IPS DF 6.9 (cell line): ENCODE results near the gene CACNB1.

Source experiments
- DNase-seq: peaks from one replicate; pipeline ENCODE4 v3.0.0-alpha.2; 2013; ENCODE audit warnings: low read depth, low spot score
- H3K27ac ChIP-seq: one replicate; pipeline ENCODE4 v1.5.1; 2013; ENCODE audit warnings: low read length, control low read depth
- H3K27me3 ChIP-seq: 2 replicates; pipeline ENCODE4 v1.6.1; 2013; ENCODE audit warnings: mild to moderate bottlenecking, low read length; ENCODE audit not compliant: control insufficient read depth, insufficient read depth
- H3K36me3 ChIP-seq: 2 replicates; pipeline ENCODE4 v1.6.1; 2013; ENCODE audit warnings: low read length; ENCODE audit not compliant: control insufficient read depth, insufficient read depth
- H3K4me1 ChIP-seq: 2 replicates; pipeline ENCODE4 v1.6.1; 2013; ENCODE audit warnings: low read length; ENCODE audit not compliant: control insufficient read depth, insufficient read depth
- H3K4me3 ChIP-seq: 2 replicates; pipeline ENCODE4 v1.5.1; 2013; ENCODE audit warnings: mild to moderate bottlenecking, low read length
- H3K9me3 ChIP-seq: 2 replicates; pipeline ENCODE4 v1.6.1; 2013; ENCODE audit warnings: low read length, inconsistent platforms; ENCODE audit not compliant: control insufficient read depth, insufficient read depth
- WGBS: extraction: QIAGEN DNeasy Blood & Tissue Kit; methylation state at CpG from one replicate; pipeline ENCODE4 v1.1.7; 2013; ENCODE audit warnings: mixed read lengths, missing lambda C conversion rate; ENCODE audit not compliant: insufficient read length, insufficient coverage; 5-methylcytosine and 5-hydroxymethylcytosine counted together

Gene CACNB1

DNA sequence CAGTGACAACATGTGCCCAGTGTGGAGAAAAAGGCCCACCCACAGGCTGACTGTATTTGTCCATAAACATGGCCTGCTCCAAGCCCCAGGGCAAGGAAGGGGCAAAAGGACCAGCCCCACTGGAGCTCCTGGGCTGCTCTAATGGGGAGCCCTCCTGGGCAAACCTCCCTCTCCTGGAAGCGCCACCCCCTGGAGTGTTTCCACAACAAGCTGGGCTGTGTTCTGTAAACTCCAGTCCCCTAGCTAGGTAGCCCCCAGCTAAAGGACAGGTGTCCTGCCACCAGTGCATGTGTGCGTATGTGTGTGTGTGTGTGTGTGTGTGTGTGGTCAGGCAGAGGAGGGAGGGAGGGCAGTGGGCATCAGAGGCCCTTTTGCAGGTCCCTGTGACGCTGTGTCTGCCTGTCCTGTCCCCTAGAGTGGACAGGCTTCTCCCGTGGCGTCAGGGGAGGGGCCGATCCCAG is 39.5 kb upstream of the CACNB1 start:
- H3K4me1 ChIP-seq: peaks cover 2% of the 10 kb centered on the region
- H3K4me3 ChIP-seq: no peak overlapping the region
- no peaks in the 10 kb centered on the region for H3K9me3 ChIP-seq
- no CpG with 5 or more reads among the region's 6 CpGs for WGBS
- DNase-seq: no peak
- H3K27me3 ChIP-seq: no peaks in the 10 kb centered on the region
- H3K36me3 ChIP-seq: no peaks in the 10 kb centered on the region
- H3K27ac ChIP-seq: no peak overlapping the region

- H3K4me3 ChIP-seq: no peak overlapping the region
- H3K4me1 ChIP-seq: peaks cover 2% of the 10 kb centered on the region
- no peak for DNase-seq
- no peaks in the 10 kb centered on the region for H3K36me3 ChIP-seq
- H3K27ac ChIP-seq: no peak overlapping the region
- WGBS: no CpG with 5 or more reads among the region's 5 CpGs
- H3K9me3 ChIP-seq: no peaks in the 10 kb centered on the region
- no peaks in the 10 kb centered on the region for H3K27me3 ChIP-seq
These were observed 39.0 kb upstream of the CACNB1 start for GRCh38 chr17:39236450-39236927.

GRCh38 chr17:39235555-39236449 is 38.3 kb upstream of the CACNB1 start:
- H3K9me3 ChIP-seq: no peaks in the 10 kb centered on the region
- no peaks in the 10 kb centered on the region for H3K27me3 ChIP-seq
- H3K36me3 ChIP-seq: no peaks in the 10 kb centered on the region
- H3K4me3 ChIP-seq: no peak overlapping the region
- WGBS: no CpG with 5 or more reads among the region's 18 CpGs
- H3K4me1 ChIP-seq: peaks cover 2% of the 10 kb centered on the region
- H3K27ac ChIP-seq: no peak overlapping the region
- peak; percentile 85 for DNase-seq

GRCh38 chr17:39231591-39232551 is 34.4 kb upstream of the CACNB1 start:
- Histone ChIP-seq H3K36me3 (no peaks in the 10 kb centered on the region), H3K9me3 (no peaks in the 10 kb centered on the region), H3K4me3 (no peak overlapping the region), H3K4me1 (no peaks in the 10 kb centered on the region), H3K27me3 (no peaks in the 10 kb centered on the region), H3K27ac (no peak overlapping the region)
- WGBS: no CpG with 5 or more reads among the region's 22 CpGs
- DNase-seq: no peak

- Histone ChIP-seq H3K36me3 (no peaks in the 10 kb centered on the region), H3K4me1 (no peaks in the 10 kb centered on the region), H3K9me3 (no peaks in the 10 kb centered on the region), H3K27ac (no peak overlapping the region), H3K4me3 (no peak overlapping the region), H3K27me3 (no peaks in the 10 kb centered on the region)
- no peak for DNase-seq
- WGBS: no CpG with 5 or more reads among the region's 10 CpGs
These were observed 33.7 kb upstream of the CACNB1 start for GRCh38 chr17:39231091-39231561.

DNA sequence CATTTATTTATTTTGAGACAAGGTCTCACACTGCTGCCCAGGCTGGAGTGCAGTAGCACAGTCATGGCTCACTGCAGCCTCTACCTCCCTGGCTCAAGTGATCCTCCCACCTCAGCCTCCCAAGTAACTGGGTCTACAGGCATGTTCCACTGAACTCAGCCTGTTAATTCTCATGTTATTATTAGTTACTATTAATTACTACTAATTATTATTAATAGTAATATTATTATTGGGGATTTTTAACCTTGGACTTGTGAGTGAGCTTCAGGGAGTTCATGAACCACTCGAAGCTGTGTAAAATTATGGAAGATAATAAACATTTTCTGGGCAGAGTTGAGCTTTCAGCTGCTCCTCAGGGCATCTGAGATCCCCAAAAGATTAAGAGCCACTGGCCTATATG is 32.9 kb upstream of the CACNB1 start:
- H3K4me1 ChIP-seq: no peaks in the 10 kb centered on the region
- WGBS: no CpG with 5 or more reads among the region's 1 CpG
- H3K27ac ChIP-seq: no peak overlapping the region
- H3K36me3 ChIP-seq: no peaks in the 10 kb centered on the region; the same call in 1 of the 2 replicates
- H3K9me3 ChIP-seq: no peaks in the 10 kb centered on the region
- H3K27me3 ChIP-seq: no peaks in the 10 kb centered on the region; the same call in 1 of the 2 replicates
- DNase-seq: no peak
- H3K4me3 ChIP-seq: no peak overlapping the region

- Histone ChIP-seq H3K27me3 (peaks cover 9% of the 10 kb centered on the region; the same call in 1 of the 2 replicates), H3K27ac (no peak overlapping the region), H3K4me3 (no peak overlapping the region), H3K36me3 (no peaks in the 10 kb centered on the region; the same call in 1 of the 2 replicates), H3K4me1 (no peaks in the 10 kb centered on the region; the same call in 1 of the 2 replicates), H3K9me3 (no peaks in the 10 kb centered on the region)
- DNase-seq: no peak
- whole genome bisulfite sequencing: no CpG with 5 or more reads among the region's 11 CpGs
These were observed 31.9 kb upstream of the CACNB1 start for GRCh38 chr17:39229274-39229913.

DNA sequence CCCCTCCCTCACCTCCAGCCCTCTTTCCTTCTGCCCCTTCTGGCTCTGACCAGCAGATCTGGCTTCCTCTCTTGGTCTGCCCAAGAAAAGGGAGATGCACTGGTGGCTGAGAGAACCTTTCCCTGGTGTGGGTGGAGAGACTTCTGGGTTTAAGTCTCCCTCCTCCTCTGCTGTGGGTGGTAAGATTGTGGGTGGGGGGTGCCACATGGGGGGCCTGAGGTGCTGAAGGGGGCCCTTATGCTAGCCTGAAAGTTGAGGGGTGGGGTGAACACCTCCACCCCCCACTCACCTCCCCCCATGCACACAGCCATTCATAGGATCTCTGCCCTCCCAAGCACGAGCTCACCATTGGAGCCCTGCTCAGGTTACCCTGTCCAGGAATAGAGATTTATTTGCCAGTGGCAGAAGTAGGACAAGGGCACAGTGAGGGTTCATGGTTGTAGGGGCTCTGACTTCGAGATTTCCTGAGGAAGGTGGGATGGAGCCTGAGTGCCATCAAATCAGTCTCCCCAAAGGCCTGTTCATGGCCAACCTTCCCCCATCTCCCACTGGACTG is 30.0 kb upstream of the CACNB1 start:
- H3K27ac ChIP-seq: no peak overlapping the region
- no peaks in the 10 kb centered on the region for H3K9me3 ChIP-seq
- H3K36me3 ChIP-seq: no peaks in the 10 kb centered on the region; the same call in 1 of the 2 replicates
- no peak for DNase-seq
- no CpG with 5 or more reads among the region's 2 CpGs for WGBS
- H3K4me1 ChIP-seq: peaks cover 3% of the 10 kb centered on the region; the same call in 1 of the 2 replicates
- peaks cover 15% of the 10 kb centered on the region; the same call in 1 of the 2 replicates for H3K27me3 ChIP-seq
- no peak overlapping the region for H3K4me3 ChIP-seq

GRCh38 chr17:39225959-39226683 is 28.7 kb upstream of the CACNB1 start:
- H3K36me3 ChIP-seq: no peaks in the 10 kb centered on the region; the same call in 1 of the 2 replicates
- DNase-seq: peak; percentile 88
- H3K27ac ChIP-seq: no peak overlapping the region
- peak overlapping the region; percentile 50; the same call in 1 of the 2 replicates for H3K4me3 ChIP-seq
- H3K27me3 ChIP-seq: peaks cover 15% of the 10 kb centered on the region; the same call in 1 of the 2 replicates
- H3K4me1 ChIP-seq: peaks cover 3% of the 10 kb centered on the region; the same call in 1 of the 2 replicates
- H3K9me3 ChIP-seq: no peaks in the 10 kb centered on the region
- WGBS: no CpG with 5 or more reads among the region's 24 CpGs
